ENCODE data around the gene SLC11A1.

The SLC11A1 gene

GRCh38 chr2:218381916-218382366 is at the start of gene SLC11A1:
Gene SLC11A1 (plus strand): TSS chr2:218382273. CDS start chr2:218382369, 96 bp downstream.
- no peak for DNase-seq

- DNase-seq: no peak
These were observed 49.8 kb upstream of the SLC11A1 start for GRCh38 chr2:218332288-218332687.

GRCh38 chr2:218332920-218333645 is 49.0 kb upstream of the SLC11A1 start:
- DNase-seq: no peak

GRCh38 chr2:218334531-218334930 is 47.5 kb upstream of the SLC11A1 start:
- DNase-seq: no peak

GRCh38 chr2:218340656-218341055 is 41.4 kb upstream of the SLC11A1 start:
- DNase-seq: no peak

GRCh38 chr2:218341381-218341780 is 40.7 kb upstream of the SLC11A1 start:
- no peak for DNase-seq

- DNase-seq: no peak
These were observed 39.2 kb upstream of the SLC11A1 start for GRCh38 chr2:218342837-218343236.

GRCh38 chr2:218343591-218343990 is 38.5 kb upstream of the SLC11A1 start:
- peak; percentile 35 for DNase-seq

GRCh38 chr2:218344090-218344754 is 37.9 kb upstream of the SLC11A1 start:
- no peak for DNase-seq

GRCh38 chr2:218344755-218345417 is 37.2 kb upstream of the SLC11A1 start:
- DNase-seq: no peak

GRCh38 chr2:218345491-218346236 is 36.4 kb upstream of the SLC11A1 start:
- DNase-seq: no peak

GRCh38 chr2:218347172-218347571 is 34.9 kb upstream of the SLC11A1 start:
- DNase-seq: no peak

- DNase-seq: no peak
These were observed 28.0 kb upstream of the SLC11A1 start for GRCh38 chr2:218354045-218354444.

- DNase-seq: no peak
These were observed 27.1 kb upstream of the SLC11A1 start for GRCh38 chr2:218354850-218355443.

- DNase-seq: no peak
These were observed 24.6 kb upstream of the SLC11A1 start for GRCh38 chr2:218357236-218358177.

- no peak for DNase-seq
These were observed 21.6 kb upstream of the SLC11A1 start for GRCh38 chr2:218360453-218360852.

- no peak for DNase-seq
These were observed 19.5 kb upstream of the SLC11A1 start for GRCh38 chr2:218362606-218363005.

- DNase-seq: no peak
These were observed 18.3 kb upstream of the SLC11A1 start for GRCh38 chr2:218363736-218364135.

GRCh38 chr2:218364196-218364595 is 17.9 kb upstream of the SLC11A1 start:
- no peak for DNase-seq

- no peak for DNase-seq
These were observed 15.3 kb upstream of the SLC11A1 start for GRCh38 chr2:218366621-218367414.

Data from amniotic stem cell (primary cell).